ENCODE measurements around the gene CCNY. TPM values are rescaled to one million over a fixed set of nuclear protein-coding genes. Genes with fewer than 3 reads are reported as not detected.
"Not testable (repeated sequence)": the region's sequence is repeated elsewhere in the genome, so short reads cannot be mapped to it uniquely, and the experiment has no call there.

Gene CCNY
- total RNA-seq, 1 donor from 2014 or later, result 99.7 TPM

DNA sequence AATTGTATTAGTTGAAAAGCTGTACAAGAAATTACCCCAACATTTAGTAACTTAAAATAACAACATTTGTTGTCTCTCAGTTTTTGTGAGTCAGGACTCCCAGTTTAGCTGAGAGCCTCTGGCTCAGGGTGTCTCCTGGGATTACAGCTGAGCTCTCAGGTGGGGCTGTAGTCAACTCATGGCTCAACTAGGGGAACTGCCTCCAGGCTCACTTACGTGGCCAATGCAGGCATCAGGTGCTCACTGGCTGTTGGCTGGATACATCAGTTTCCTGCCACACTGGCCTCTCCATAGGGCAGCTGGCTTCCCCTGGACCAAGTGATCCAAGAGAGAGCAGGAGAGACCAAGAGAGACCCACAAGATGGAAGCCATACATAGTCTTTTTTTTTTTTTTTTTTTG, 17.5 kb downstream of the CCNY start:
- peak; percentile 72 for DNase-seq (ENCODE audit: low read depth)

DNA sequence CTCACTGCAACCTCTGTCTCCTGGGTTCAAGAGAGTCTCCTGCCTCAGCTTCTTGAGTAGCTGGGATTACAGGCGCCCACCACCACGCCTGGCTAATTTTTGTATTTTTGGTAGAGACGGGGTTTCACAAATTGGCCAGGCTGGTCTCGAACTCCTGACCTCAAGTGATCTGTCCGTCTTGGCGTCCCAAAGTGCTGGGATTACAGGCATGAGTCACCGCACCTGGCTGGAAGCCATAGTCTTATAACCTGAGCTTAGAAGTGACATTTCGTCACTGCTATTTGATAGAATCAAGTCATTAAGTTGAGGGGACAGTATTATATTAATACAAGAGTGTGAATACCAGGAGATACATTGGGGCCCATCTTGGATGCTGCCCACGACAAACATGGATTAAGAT, 17.9 kb downstream of the CCNY start:
- not testable (repeated sequence) for DNase-seq (ENCODE audit: low read depth)

DNA sequence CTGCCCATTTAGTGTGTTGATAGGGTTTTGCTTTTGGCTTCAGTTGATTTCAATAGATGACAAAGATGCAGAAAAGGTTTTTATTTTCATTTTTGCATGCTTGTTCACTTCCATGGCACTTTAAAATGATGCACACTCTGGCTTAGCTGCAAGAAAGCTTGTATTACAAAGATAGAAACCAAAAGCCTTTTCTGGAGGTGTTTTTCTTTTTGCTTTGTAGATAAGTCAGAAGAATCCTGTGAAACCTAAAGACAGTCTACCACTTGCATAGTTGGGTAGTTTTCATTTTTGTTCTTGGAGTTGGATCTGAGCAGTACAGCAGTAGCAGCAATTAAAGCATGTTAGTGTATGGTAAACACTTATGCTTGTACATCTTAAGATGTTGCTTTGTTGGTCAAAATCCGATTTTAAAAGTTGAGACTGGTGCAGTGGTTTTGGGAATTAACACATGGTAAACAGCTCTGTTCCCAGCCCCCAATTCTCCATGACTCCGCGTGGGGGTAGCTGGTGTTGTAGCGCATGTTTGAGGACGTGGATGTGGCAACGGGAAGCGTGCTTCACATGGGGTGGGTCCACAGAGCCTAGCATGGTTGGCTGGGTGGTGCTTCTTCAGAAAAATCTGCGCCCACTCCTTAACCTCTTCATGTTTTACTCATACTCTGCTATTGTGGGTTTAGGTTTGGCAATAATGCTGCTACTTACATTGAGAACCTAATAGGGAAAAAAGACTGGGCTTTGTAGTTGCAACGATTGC, 19.8 kb downstream of the CCNY start:
- no peak for DNase-seq (ENCODE audit: low read depth)

DNA sequence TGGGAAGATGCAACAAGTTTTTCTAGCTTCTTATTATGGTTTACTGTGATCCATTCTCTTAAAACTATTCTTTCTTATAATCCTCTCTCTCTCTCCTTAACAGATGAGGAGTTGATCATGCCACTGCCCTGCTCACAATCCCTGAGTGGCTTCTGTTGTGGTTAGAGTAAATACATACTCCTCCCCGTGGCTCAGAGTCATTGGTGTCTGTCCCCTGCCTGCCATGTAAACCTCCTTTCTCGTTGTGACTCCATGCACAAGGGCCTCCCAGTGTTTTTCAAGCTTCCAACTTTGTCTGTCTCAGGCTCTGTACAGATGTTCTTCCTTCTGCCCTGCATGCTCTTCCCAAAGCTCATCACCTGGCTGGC, 20.4 kb downstream of the CCNY start:
- peak; percentile 48 for DNase-seq (ENCODE audit: low read depth)

DNA sequence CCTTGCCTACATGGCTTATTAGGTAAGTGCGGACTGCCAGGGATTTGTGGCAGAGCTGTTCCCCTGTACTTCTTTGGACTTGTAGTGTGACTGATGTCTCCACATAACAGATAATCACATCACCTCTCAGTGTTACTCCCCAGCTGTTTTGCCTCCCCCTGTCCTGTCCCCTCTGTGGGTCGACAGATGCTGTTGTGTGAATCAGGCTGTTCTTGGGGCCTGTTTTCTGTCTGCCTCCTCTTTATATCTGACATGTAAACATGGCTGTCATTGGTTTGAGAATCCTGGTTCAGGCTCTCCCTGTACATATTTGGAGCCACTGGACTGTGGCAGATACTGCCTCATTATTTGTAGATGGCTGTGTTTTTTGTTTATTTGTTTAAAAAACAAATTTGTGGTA, 22.7 kb downstream of the CCNY start:
- no peak for DNase-seq (ENCODE audit: low read depth)

DNA sequence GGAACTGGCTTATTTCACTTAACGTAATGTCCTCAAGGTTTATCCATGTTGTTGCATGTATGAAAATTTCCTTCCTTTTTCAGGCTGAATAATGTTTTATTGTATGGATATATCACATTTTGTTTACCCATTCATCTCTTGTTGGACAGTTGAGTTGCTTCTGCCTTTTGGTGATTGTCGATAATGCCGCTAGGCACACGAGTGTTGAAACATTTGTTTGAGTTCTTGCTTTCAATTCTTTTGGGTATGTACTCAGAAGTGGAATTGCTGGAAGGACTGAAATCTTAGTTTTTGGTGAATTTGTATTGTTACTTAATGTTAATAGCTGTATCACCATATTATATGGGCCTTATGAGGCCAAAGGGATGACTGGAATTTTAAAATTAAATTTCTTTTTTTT, 23.6 kb downstream of the CCNY start:
- DNase-seq (ENCODE audit: low read depth), result no peak

DNA sequence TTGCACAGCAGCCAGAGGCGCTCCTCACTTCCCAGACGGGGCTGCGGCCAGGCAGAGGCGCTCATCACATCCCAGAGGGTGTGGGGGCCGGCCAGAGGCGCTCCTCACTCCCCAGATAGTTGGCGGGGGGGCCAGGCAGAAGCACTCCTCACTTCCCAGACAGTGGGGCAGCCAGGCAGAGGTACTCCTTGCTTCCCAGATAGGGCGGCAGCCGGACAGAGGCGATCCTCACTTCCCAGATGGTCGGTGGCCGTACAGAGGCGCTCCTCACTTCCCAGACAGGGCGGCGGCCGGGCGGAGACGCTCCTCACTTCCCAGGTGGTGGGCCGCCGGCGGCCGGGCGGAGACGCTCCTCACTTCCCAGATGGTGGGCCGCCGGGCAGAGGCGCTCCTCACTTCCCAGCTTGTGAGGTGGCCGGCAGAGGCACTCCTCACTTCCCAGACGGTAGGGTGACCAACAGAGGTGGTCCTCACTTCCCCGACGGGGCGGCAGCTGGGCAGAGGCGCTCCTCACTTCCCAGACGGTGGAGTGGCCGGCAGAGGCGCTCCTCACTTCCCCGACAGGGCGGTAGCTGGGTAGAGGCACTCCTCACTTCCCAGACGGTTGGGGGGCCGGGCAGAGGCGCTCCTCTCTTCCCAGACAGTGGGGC, 26.5 kb downstream of the CCNY start:
- no peak for DNase-seq (ENCODE audit: low read depth)

DNA sequence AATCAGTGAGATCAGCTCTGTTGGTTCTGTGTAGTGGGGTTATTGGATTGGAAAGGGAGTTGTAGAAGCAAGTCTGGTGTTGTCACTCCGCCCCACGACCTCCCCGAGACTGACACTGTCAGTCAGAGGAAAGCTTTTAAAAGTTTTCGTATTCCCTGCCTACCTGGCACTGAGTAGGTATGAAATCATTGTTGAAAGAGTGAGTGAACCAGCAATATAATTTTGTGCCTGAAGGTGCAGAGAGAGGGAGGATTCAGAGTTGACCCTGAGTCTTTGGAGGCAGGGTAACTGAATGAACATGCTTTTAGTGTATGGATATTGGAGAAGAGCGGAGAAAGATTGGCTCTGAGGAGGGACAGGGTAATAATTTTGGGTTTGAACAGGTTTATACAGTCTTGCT, 27.3 kb downstream of the CCNY start:
- no peak for DNase-seq (ENCODE audit: low read depth)

DNA sequence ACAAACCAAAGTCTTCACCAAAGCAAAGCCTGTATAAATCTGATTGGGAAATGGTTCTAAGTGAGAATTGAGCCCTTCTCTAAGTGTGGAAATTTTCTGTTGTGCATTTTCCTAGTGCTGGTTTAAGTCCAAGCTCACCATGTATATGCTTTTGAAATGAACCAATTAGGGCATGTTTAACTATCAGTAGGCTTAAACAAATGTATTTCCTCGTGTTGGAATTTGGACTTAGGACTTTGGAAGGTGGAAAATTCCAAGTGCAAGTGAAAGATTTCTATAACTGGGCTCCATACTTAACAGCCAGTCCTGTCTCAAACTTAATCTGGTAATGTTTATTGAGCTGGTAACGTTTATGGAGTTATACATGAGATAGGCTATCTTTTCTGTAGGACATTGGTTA, 28.5 kb downstream of the CCNY start:
- DNase-seq (ENCODE audit: low read depth), result no peak

DNA sequence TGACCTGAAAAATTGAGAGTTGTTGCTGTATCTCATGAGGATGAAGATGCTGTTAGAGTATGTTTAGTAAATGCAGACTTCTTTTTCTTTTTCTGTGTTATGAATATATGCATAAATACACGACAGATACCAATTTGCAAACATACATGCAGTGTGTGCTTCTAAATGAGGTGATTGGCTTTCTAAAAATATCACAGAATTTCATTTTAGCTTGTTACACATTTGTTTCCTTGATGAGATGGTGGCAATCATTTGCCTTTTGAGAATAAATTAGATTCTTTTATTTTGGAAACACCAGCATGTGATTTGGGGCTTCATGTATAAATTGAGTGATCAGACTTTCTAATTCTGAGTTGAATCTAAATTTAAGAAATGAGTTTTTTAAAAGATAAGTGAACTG, 29.7 kb downstream of the CCNY start:
- DNase-seq (ENCODE audit: low read depth), result no peak

DNA sequence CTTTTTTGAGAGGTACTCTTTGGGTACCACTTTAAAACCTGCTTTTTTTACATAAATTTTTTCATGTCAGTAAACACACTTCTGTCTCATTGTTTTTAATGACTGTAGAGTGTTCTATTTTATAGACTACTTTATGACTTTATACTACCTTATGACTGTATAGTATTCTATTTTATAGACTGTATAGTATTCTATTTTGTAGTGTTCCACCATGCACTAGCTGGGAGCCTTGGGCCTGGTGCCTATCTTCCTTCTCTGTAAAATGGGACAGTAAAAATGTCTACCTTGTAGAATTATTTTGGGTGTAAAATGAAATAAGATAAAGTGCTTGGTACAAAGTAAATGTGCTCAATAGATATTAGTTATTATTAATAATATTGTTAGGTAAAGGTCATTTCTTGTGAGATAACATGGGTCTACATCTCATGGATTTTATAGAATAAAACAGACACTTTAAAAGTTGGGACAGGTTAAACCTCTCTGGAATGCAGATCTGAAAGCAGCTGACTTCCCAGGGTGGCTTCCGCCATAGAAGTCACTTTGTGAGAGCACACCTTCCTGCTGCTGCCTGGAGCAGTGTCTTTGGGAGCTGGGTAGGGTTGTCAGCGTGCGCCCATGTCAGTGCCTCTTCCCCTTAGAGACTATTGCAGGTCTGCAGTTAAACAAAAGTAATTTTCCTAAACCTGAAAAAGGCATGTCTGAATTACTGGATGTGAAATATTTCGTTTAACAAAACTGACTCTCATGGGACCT, 31.0 kb downstream of the CCNY start:
- DNase-seq (ENCODE audit: low read depth), result no peak

DNA sequence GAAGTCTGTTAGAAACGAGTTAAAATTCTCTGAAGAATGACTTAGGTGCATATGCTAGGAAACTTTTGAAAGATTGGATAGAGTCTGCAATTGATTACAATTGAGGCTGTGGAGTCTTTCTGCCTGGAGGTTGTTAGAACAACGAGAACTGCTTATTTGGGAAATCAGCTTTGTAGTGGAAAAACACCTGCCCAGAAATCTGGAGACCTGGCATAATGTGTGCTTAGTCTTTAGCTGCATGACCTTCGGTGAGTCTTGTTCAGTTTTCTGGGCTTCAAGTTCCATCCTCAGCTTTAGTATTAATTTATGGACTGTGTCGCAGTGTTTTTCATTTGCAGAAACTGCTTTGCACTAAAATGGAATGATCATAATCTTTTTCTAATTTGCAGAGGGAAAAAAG, 31.7 kb downstream of the CCNY start:
- DNase-seq (ENCODE audit: low read depth), result no peak

DNA sequence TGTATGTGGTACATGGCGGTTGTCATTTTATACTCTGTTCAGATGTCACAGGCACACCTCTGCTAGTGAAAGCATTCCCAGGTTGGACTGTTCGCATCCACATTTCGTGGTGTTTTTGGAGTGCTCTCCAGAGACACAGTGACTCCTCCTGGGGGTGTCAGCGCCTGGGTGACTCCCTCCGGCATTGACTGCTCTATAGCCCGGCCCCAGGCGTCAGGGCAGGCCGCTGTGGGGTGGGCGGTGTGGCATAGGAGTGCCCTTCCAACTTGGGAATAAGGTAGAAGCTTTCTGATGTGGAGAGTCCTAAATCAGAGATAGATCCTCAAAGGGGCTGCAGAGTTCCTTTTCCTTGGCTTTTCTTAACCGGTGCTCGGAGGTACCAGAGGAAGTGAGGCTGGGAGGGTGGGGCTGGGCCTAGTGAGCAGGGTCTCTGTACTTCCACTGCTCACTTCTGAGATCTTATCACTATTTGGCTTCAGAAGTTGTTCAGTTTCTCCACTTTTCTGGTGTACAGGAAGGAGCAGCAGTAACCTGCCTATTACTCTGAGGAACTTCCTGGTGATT, 32.3 kb downstream of the CCNY start:
- DNase-seq (ENCODE audit: low read depth), result no peak

DNA sequence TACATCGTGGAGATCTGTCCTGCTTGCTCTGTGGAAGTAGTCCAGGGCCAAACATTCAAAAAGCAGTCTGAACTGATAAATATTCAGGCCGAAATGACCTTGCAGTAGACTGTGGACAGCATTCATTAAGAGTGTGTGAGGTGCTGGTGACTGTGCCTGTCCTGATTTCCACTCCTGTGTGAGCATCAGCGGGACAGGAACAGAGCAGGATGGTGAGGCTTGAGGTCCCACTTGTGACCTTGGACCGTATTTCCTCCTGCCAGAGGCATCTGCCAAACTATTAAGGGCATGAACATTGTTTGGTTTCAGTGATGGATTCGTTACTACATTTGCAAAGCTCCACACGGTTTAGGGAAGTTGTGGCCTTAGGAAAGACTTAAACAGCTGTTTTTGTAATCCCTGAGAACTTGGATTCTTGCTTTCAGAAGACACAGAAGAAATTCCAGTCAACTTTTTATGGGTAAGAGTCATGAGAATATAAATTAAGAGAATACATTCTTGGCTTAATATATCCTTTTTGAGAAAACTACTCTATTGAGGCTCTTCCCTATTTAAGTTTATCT, 32.8 kb downstream of the CCNY start:
- peak; percentile 72 for DNase-seq (ENCODE audit: low read depth)

DNA sequence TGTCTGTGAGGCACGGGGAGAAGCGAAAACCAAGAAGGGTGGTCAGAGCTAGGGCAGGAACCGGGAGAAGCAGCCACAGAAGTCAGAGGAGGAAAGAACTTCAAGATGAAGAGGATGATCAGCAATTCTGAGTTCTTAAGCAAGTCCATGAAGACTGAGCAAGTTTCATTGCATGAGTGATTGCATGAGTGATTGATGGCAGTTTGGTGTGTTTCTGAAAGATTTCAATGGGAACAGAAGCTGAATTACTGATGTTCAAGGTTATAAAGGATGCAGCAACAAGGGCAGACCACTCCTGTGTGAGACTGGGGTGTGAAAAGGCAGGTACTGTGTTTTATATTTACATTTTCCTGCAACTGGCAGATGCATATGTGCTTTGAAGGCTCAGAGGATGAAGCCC, 35.4 kb downstream of the CCNY start:
- DNase-seq (ENCODE audit: low read depth), result no peak

DNA sequence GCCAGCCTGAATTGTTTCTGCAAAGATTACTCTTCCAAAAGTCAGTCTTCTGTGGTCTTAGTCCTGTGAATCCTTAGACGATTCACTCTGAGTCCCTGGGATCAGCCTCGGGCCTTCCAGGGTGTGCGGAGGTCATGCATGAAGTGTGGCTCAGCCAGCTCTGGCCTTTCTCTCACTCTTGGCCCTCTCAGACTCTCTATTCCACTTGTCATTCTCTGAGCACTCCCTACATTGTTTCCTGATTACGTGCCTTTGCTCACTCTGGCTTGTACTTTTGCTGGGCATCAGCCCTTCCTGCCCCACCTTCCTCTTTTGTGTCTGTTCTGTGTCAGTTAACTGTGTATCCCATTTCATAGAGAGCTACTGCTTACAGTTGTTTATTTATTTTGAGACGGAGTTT, 36.0 kb downstream of the CCNY start:
- peak; percentile 80 for DNase-seq (ENCODE audit: low read depth)

DNA sequence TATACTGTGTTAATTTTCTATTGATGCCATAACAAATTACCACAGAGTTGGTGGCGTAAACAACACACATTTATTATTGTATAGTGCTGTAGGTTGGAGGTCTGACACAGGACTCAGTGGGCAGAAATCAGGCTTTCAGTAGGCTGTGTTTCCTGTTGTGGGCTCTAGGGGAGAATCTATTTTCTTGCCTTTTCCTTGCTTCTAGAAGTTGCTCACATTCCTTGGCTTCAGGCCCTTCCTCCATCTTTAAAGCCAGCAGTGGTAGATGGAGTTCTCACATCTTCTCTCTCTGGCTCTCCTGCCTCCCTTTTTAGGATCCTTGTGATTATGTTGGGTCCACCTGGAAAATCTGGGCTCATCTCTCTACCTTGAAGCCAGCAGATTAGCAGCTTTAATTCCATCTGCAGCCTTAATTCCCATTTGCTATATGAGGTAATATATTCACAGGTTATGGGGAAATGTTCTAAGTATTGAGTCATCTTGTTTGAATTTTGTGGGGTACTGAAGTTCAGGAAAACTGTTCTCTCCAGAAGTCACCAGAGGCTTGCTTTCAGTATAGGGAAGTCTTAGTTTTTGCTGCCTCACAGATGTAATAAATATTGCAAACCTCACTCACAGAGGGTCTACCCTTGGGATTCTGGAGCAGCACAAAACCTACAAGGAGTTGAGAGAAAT, 38.9 kb downstream of the CCNY start:
- no peak for DNase-seq (ENCODE audit: low read depth)

DNA sequence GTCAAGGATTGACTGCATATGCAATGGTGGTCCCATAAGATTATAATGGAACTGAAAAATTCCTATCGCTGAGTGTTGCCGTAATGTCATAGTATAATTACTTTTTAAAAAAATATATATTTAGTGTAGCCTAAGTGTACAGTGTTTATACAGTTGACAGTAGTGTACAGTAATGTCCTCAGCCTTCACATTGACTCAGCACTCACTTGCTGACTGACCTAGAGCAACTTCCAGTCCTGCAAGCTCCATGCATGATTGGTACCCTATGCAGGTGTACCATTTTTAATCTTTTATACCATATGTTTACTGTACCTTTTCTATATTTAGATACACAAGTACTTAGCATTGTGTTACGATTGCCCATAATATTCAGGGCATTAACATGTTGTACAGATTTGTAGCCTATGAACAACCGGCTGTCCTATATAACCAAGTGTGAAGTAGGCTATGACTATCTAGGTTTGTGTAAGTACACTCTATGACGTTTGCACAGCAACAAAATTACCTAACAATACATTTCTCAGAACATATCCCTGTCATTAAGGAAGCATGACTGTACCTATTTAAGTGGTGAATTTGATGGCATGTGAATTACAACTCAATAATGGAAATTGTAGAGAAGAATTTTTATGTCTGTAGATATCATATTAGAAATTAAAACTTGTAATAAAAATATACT, 40.9 kb downstream of the CCNY start:
- DNase-seq (ENCODE audit: low read depth), result no peak

DNA sequence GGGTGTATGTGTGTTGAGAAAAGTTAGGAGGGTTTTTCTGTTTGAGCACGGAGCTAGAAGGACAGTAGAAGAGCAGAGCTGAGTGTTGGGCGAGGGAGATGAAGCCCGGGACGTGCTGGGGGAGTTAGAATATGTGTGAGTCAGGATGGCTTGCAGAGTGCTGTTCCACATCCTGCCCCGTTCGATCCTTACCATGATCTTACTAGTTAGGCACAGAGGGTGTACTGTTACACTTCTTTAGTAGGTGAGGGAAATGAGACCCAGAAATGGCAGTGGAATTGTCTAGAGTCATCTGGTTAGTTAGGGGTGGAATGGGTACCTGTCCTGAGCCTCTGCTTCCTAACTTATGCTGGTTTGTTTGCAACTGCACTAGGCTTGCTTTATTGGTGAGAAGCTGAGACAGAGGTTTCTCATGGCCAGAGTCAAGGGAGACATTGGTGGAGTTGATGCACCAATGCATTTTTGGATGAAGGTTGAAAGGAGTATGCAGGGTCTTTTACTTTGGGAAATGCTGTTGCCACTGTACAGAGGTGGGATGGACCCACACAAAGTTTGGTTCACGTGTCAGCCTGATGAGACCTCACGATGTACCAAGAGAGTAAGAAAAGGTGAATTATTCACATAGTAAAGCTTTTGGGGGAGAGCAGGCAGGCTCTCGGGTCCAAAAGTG, 42.4 kb downstream of the CCNY start:
- no peak for DNase-seq (ENCODE audit: low read depth)
